Kidney capillary endothelial cell (primary cell): ENCODE results near the gene DENND1B.
"Not testable (repeated sequence)": the region's sequence is repeated elsewhere in the genome, so short reads cannot be mapped to it uniquely, and the experiment has no call there.

Experiments used
- DNase-seq: peaks from one replicate; pipeline ENCODE4 v3.0.0-alpha.2; 2018; ENCODE audit warnings: low spot score

Gene DENND1B

GRCh38 chr1:197622371-197622770, 152.9 kb downstream of the DENND1B start:
- DNase-seq, result no peak

- DNase-seq, result no peak
Observed at GRCh38 chr1:197621761-197622160, 153.5 kb downstream of the DENND1B start.

- DNase-seq, result no peak
Observed at GRCh38 chr1:197620714-197621163, 154.5 kb downstream of the DENND1B start.

GRCh38 chr1:197619008-197619640, 156.2 kb downstream of the DENND1B start:
- DNase-seq, result peak; percentile 17

- DNase-seq, result no peak
Observed at GRCh38 chr1:197618061-197618460, 157.2 kb downstream of the DENND1B start.

- no peak for DNase-seq
Observed at GRCh38 chr1:197615693-197616011, 159.6 kb downstream of the DENND1B start.

- DNase-seq, result peak; percentile 24
Observed at GRCh38 chr1:197614916-197615692, 160.2 kb downstream of the DENND1B start.

GRCh38 chr1:197606168-197606845, 169.0 kb downstream of the DENND1B start:
- DNase-seq, result no peak

- DNase-seq, result no peak
Observed at GRCh38 chr1:197604302-197604701, 171.0 kb downstream of the DENND1B start.

- no peak for DNase-seq
Observed at GRCh38 chr1:197600751-197601150, 174.5 kb downstream of the DENND1B start.

GRCh38 chr1:197599789-197600188, 175.5 kb downstream of the DENND1B start:
- no peak for DNase-seq

- no peak for DNase-seq
Observed at GRCh38 chr1:197598935-197599334, 176.3 kb downstream of the DENND1B start.

GRCh38 chr1:197595304-197595904, 179.9 kb downstream of the DENND1B start:
- no peak for DNase-seq

- DNase-seq, result no peak
Observed at GRCh38 chr1:197590687-197591086, 184.6 kb downstream of the DENND1B start.

GRCh38 chr1:197585809-197586208, 189.5 kb downstream of the DENND1B start:
- DNase-seq, result no peak

GRCh38 chr1:197577580-197577979, 197.7 kb downstream of the DENND1B start:
- DNase-seq, result no peak

GRCh38 chr1:197575531-197575930, 199.7 kb downstream of the DENND1B start:
- not testable (repeated sequence) for DNase-seq

- no peak for DNase-seq
Observed at GRCh38 chr1:197572169-197572568, 203.1 kb downstream of the DENND1B start.

- DNase-seq, result no peak
Observed at GRCh38 chr1:197567442-197567841, 207.8 kb downstream of the DENND1B start.

GRCh38 chr1:197561041-197561440, 214.2 kb downstream of the DENND1B start:
- no peak for DNase-seq

GRCh38 chr1:197559655-197560054, 215.6 kb downstream of the DENND1B start:
- no peak for DNase-seq

GRCh38 chr1:197559244-197559643, 216.0 kb downstream of the DENND1B start:
- DNase-seq, result no peak

GRCh38 chr1:197557302-197557701, 218.0 kb downstream of the DENND1B start:
- no peak for DNase-seq
